Fibroblast of lung (primary cell): ENCODE data around the gene DGKG. TPM values are rescaled to one million over a fixed set of nuclear protein-coding genes. Genes with fewer than 3 reads are reported as not detected.

Source experiments
- DNase-seq, 2 donors: peaks; one replicate each; pipeline versions ENCODE4 v3.0.0 to v3.0.0-alpha.2; 2010; ENCODE audit warnings: low read depth in 2 of 2
- H2AFZ ChIP-seq: 2 replicates; pipeline ENCODE4 v1.5.1; 2012; ENCODE audit warnings: low read length, control low read depth, inconsistent platforms
- H3K27ac ChIP-seq: 2 replicates; pipeline ENCODE4 v1.5.1; 2011; ENCODE audit warnings: low read length, control low read depth; ENCODE audit not compliant: insufficient read depth
- H3K27me3 ChIP-seq: 2 replicates; pipeline ENCODE4 v1.5.1; 2011; ENCODE audit warnings: mild to moderate bottlenecking, low read length; ENCODE audit not compliant: control insufficient read depth, insufficient read depth
- H3K36me3 ChIP-seq: 2 replicates; pipeline ENCODE4 v1.5.1; 2011; ENCODE audit warnings: low read length; ENCODE audit not compliant: control insufficient read depth, insufficient read depth
- H3K4me1 ChIP-seq: 2 replicates; pipeline ENCODE4 v1.5.1; 2011; ENCODE audit warnings: low read length; ENCODE audit not compliant: control insufficient read depth, insufficient read depth; ENCODE audit errors: extremely low read depth
- H3K4me2 ChIP-seq: 2 replicates; pipeline ENCODE4 v1.5.1; 2011; ENCODE audit warnings: low read length, control low read depth; ENCODE audit not compliant: insufficient read depth; ENCODE audit errors: extremely low read depth
- H3K4me3 ChIP-seq, 4 experiments: fragments of 200-600 bp in 1 of 4; sonication (generic) in 1 of 4; replicated peaks in 1 of 4; 2 replicates each; pipeline ENCODE4 v1.5.1; 2011 to 2016; ENCODE audit warnings: low read length in 4 of 4, low read depth in 3 of 4, mild to moderate bottlenecking in 3 of 4, control low read depth in 2 of 4, inconsistent platforms in 1 of 4, mixed read lengths in 1 of 4; ENCODE audit not compliant: insufficient read depth in 1 of 4; ENCODE audit errors: control extremely low read depth in 1 of 4
- H3K79me2 ChIP-seq: 2 replicates; pipeline ENCODE4 v1.5.1; 2012; ENCODE audit warnings: mild to moderate bottlenecking, low read length, inconsistent platforms; ENCODE audit not compliant: control insufficient read depth, insufficient read depth
- H3K9ac ChIP-seq: 2 replicates; pipeline ENCODE4 v1.5.1; 2011; ENCODE audit warnings: mild to moderate bottlenecking, low read length, control low read depth; ENCODE audit not compliant: insufficient read depth
- H3K9me3 ChIP-seq: 2 replicates; pipeline ENCODE4 v1.5.1; 2012; ENCODE audit warnings: low read depth, low read length; ENCODE audit not compliant: control insufficient read depth, insufficient read depth
- H4K20me1 ChIP-seq: 2 replicates; pipeline ENCODE4 v1.5.1; 2011; ENCODE audit warnings: low read length; ENCODE audit not compliant: control insufficient read depth, insufficient read depth; ENCODE audit errors: extremely low read depth
- EZH2 ChIP-seq: IDR thresholded peaks from 2 replicates; pipeline ENCODE4 v1.5.1; 2012; ENCODE audit warnings: low read length, control low read depth, mild to moderate bottlenecking; ENCODE audit errors: missing control alignments
- polyA plus RNA-seq, 2 donors: library from polyadenylated mRNA; depleted of rRNA in 1 of 2; stranded (reverse) in 1 of 2; unstranded in 1 of 2; fragments of >200 nt; gene quantifications; 2 replicates each; pipeline ENCODE4 v1.2.1, GENCODE V29; 2011 to 2012; ENCODE audit warnings: missing spikeins in 1 of 2
- total RNA-seq: library from RNA; depleted of rRNA; stranded (reverse); fragments of >200 nt; gene quantifications from 2 replicates; pipeline ENCODE4 v1.2.1, GENCODE V29; 2014
- TF ChIP-seq, protein P1 (sequence below), 2 donors: IDR thresholded peaks in 1 of 2; conservative IDR thresholded peaks in 1 of 2; 1 replicate in 1 of 2; 2 replicates in 1 of 2; pipeline ENCODE4 v1.5.1; 2011 to 2012; ENCODE audit warnings: low read length in 2 of 2, control low read depth in 1 of 2, inconsistent platforms in 1 of 2, low read depth in 1 of 2, mild to moderate bottlenecking in 1 of 2

Gene DGKG
- total and polyA plus RNA-seq, 2 donors (not counting 1 experiment from before 2014, with no cell fraction given): 3.7 to 4.8 TPM

- Histone ChIP-seq H3K79me2 (no peaks in the 10 kb centered on the region), H3K9me3 (no peaks in the 10 kb centered on the region), H3K27ac (no peak overlapping the region), H3K4me3 (no peak overlapping the region), H3K4me1 (no peaks in the 10 kb centered on the region), H2AFZ (no peak overlapping the region), H3K4me2 (no peak overlapping the region), H3K9ac (no peak overlapping the region), H4K20me1 (no peaks in the 10 kb centered on the region), H3K27me3 (peaks cover 3% of the 10 kb centered on the region), H3K36me3 (no peaks in the 10 kb centered on the region)
- TF ChIP-seq, protein P1, sequence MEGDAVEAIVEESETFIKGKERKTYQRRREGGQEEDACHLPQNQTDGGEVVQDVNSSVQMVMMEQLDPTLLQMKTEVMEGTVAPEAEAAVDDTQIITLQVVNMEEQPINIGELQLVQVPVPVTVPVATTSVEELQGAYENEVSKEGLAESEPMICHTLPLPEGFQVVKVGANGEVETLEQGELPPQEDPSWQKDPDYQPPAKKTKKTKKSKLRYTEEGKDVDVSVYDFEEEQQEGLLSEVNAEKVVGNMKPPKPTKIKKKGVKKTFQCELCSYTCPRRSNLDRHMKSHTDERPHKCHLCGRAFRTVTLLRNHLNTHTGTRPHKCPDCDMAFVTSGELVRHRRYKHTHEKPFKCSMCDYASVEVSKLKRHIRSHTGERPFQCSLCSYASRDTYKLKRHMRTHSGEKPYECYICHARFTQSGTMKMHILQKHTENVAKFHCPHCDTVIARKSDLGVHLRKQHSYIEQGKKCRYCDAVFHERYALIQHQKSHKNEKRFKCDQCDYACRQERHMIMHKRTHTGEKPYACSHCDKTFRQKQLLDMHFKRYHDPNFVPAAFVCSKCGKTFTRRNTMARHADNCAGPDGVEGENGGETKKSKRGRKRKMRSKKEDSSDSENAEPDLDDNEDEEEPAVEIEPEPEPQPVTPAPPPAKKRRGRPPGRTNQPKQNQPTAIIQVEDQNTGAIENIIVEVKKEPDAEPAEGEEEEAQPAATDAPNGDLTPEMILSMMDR (conservative IDR thresholded peaks at IDR 0.05 in 1 of 2, IDR thresholded peaks at IDR 0.05 in 1 of 2; ENCODE audit: low read depth in 1 of 2, low read length in 2 of 2): no peak
- no peak for TF ChIP-seq EZH2
- DNase-seq: no peak
Measured at GRCh38 chr3:186327912-186328487, 34.0 kb downstream of the DGKG start.

- Histone ChIP-seq H3K9ac (no peak overlapping the region), H3K9me3 (no peaks in the 10 kb centered on the region), H2AFZ (no peak overlapping the region), H3K27me3 (peaks cover under 1% of the 10 kb centered on the region), H3K4me2 (no peak overlapping the region), H3K4me3 (no peak overlapping the region), H3K27ac (no peak overlapping the region), H3K4me1 (no peaks in the 10 kb centered on the region), H4K20me1 (no peaks in the 10 kb centered on the region), H3K36me3 (no peaks in the 10 kb centered on the region), H3K79me2 (no peaks in the 10 kb centered on the region)
- no peak for DNase-seq
- TF ChIP-seq EZH2: no peak
- TF ChIP-seq, protein P1 (conservative IDR thresholded peaks at IDR 0.05 in 1 of 2, IDR thresholded peaks at IDR 0.05 in 1 of 2; ENCODE audit: low read depth in 1 of 2, low read length in 2 of 2): no peak
Measured at GRCh38 chr3:186322761-186323160, 39.3 kb downstream of the DGKG start.

DNA sequence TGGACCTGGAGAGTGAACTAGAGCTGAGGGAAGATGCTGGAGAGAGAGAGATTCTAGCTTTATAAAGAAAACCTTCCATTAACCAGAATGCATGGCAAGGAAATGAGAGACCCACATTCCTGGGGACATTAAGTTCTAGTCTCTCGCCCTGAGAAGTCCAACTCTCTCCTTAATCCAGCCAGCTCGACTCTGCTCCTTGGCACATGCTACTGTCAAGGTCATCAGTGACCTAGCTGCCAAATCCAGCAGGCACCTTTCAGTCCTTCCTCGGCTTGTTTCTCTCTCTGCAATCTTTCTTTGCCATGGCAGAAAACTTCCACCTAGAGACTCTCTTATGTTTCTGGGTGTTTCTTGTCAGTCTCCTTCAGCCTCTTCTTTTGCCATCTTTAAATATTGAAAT, 40.3 kb downstream of the DGKG start:
- no peak overlapping the region for H2AFZ ChIP-seq

More for the DNA sequence above, 40.3 kb downstream of the DGKG start:
- no peaks in the 10 kb centered on the region for H3K4me1 ChIP-seq
- H3K4me3 ChIP-seq: no peak overlapping the region
- no peak overlapping the region for H3K4me2 ChIP-seq
- DNase-seq: no peak
- H3K27ac ChIP-seq: no peak overlapping the region
- TF ChIP-seq, protein P1 (conservative IDR thresholded peaks at IDR 0.05 in 1 of 2, IDR thresholded peaks at IDR 0.05 in 1 of 2; ENCODE audit: low read depth in 1 of 2, low read length in 2 of 2): no peak
- TF ChIP-seq EZH2: no peak
- no peaks in the 10 kb centered on the region for H3K79me2 ChIP-seq
- no peaks in the 10 kb centered on the region for H3K27me3 ChIP-seq
- no peak overlapping the region for H3K9ac ChIP-seq
- H3K36me3 ChIP-seq: no peaks in the 10 kb centered on the region
- no peaks in the 10 kb centered on the region for H4K20me1 ChIP-seq
- H3K9me3 ChIP-seq: no peaks in the 10 kb centered on the region
